ENCODE measurements around the gene SNAPC2. TPM values are rescaled to one million over a fixed set of nuclear protein-coding genes. Genes with fewer than 3 reads are reported as not detected.

The SNAPC2 gene
- total and polyA plus RNA-seq, 2 of the 13 experiments (the other 11 are each of a cell fraction or from before 2014, with no cell fraction given), result 10.2 to 12.7 TPM

DNA sequence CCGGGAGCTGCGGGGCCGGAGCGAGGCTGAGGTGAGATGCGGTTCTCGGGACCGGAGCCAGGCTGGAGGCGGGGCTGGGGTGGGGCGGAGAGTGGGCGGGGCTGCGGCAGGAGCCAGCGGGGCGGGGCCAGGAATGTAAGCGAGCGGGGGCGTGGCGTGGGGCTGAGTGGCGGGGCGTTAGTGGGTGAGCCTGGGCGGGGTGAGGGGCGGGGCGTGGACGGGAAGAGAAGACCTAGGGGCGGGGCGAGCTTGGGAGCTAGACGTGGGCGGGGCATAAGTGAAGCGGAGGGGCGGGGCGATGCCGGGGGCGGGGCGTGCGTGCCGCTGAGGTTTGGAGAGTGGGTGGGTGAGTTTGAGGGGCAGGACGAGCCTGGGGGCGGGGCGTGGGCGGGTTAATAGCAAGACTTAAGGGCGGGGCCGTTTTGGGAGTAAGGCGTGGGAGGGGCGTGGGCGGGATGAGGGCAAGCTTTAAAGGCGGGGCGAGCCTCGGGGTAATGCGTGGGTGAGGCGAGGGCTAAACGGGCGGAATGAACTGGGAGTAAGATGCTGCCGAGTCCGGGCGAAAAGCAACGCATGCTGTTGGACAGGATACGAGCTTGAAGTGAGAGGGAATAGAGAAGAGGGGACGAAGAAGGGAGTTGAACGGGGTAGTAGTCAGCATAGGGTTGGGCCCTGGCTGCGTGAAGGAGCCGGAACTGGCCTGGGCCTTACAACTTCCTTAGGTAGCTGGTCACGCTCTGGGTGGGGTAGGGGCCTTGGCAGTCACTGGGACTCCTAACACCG, 572 bp downstream of the SNAPC2 start (continued):
- TF ChIP-seq FOXK1 (CRISPR knock-in tag; IDR thresholded peaks at IDR 0.05; ENCODE audit: borderline replicate concordance, low read depth) (no peak), MXI1 (IDR thresholded peaks at IDR 0.05; ENCODE audit: borderline replicate concordance, low read depth, low read length) (no peak), ZNF597 (CRISPR knock-in tag; IDR thresholded peaks at IDR 0.05) (no peak), ZSCAN21 (CRISPR knock-in tag; IDR thresholded peaks at IDR 0.05; ENCODE audit: borderline replicate concordance) (0 out of 2 replicates have a peak, but pooled peaks have one; percentile 21), FOXO1 (CRISPR knock-in tag; IDR thresholded peaks at IDR 0.05) (no peak), SCMH1 (CRISPR knock-in tag; IDR thresholded peaks at IDR 0.05; ENCODE audit: borderline replicate concordance) (no peak), MED13 (CRISPR knock-in tag; IDR thresholded peaks at IDR 0.05) (no peak), TEAD3 (CRISPR knock-in tag; optimal IDR thresholded peaks at IDR 0.05; ENCODE audit: borderline replicate concordance) (peak; percentile 21), ZSCAN9 (CRISPR knock-in tag; IDR thresholded peaks at IDR 0.05; ENCODE audit: borderline replicate concordance) (no peak), HIVEP1 (CRISPR knock-in tag; IDR thresholded peaks at IDR 0.05) (no peak), ZNF713 (CRISPR knock-in tag; IDR thresholded peaks at IDR 0.05) (no peak), ZBTB40 (IDR thresholded peaks at IDR 0.05) (no peak), ZBTB40 (CRISPR knock-in tag; IDR thresholded peaks at IDR 0.05) (0 out of 2 replicates have a peak, but pooled peaks have one; percentile 18), TRAFD1 (CRISPR knock-in tag; IDR thresholded peaks at IDR 0.05; ENCODE audit: borderline replicate concordance) (no peak), KDM5A (IDR thresholded peaks at IDR 0.05; ENCODE audit: borderline replicate concordance, low read length) (no peak)
- TF ChIP-seq, protein P1, sequence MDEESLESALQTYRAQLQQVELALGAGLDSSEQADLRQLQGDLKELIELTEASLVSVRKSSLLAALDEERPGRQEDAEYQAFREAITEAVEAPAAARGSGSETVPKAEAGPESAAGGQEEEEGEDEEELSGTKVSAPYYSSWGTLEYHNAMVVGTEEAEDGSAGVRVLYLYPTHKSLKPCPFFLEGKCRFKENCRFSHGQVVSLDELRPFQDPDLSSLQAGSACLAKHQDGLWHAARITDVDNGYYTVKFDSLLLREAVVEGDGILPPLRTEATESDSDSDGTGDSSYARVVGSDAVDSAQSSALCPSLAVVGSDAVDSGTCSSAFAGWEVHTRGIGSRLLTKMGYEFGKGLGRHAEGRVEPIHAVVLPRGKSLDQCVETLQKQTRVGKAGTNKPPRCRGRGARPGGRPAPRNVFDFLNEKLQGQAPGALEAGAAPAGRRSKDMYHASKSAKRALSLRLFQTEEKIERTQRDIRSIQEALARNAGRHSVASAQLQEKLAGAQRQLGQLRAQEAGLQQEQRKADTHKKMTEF (CRISPR knock-in tag; IDR thresholded peaks at IDR 0.05), result peak; percentile 9; the same call in 1 of the 2 replicates
